DOHH2 (cell line): ENCODE results near the gene LHX3.
"Not testable (repeated sequence)": the region's sequence is repeated elsewhere in the genome, so short reads cannot be mapped to it uniquely, and the experiment has no call there.

Experiments
- H3F3A ChIP-seq: fragments of 200-600 bp; sonication (generic), shearing (Covaris generic); 2 replicates; pipeline ENCODE4 v1.6.0; 2016; ENCODE audit warnings: antibody characterized with exemption, mild to moderate bottlenecking; ENCODE audit not compliant: control insufficient read depth, insufficient read depth
- H3K27ac ChIP-seq: fragments of 200-600 bp; sonication (generic); 2 replicates; pipeline ENCODE4 v1.5.1; 2014; ENCODE audit warnings: low read depth, mild to moderate bottlenecking, low read length, moderate library complexity
- H3K27me3 ChIP-seq: fragments of 200-600 bp; sonication (generic); 2 replicates; pipeline ENCODE4 v1.6.1; 2014; ENCODE audit warnings: mild to moderate bottlenecking, low read length, mixed read lengths; ENCODE audit not compliant: control insufficient read depth
- H3K36me3 ChIP-seq: fragments of 200-600 bp; sonication (generic); 2 replicates; pipeline ENCODE4 v1.6.1; 2014; ENCODE audit warnings: mild to moderate bottlenecking, low read length, moderate library complexity, mixed read lengths; ENCODE audit not compliant: control insufficient read depth
- H3K4me1 ChIP-seq: fragments of 200-600 bp; sonication (generic); 2 replicates; pipeline ENCODE4 v1.6.1; 2014; ENCODE audit warnings: mild to moderate bottlenecking, low read length, mixed read lengths; ENCODE audit not compliant: control insufficient read depth
- H3K4me2 ChIP-seq: fragments of 200-600 bp; sonication (generic); 2 replicates; pipeline ENCODE4 v1.6.0; 2014; ENCODE audit warnings: mild to moderate bottlenecking, low read length, moderate library complexity
- H3K4me3 ChIP-seq: fragments of 200-600 bp; sonication (generic); 2 replicates; pipeline ENCODE4 v1.5.1; 2014; ENCODE audit warnings: mild to moderate bottlenecking, low read length, mixed read lengths
- H3K79me2 ChIP-seq: fragments of 200-600 bp; sonication (generic); 2 replicates; pipeline ENCODE4 v1.6.1; 2014; ENCODE audit warnings: mild to moderate bottlenecking, low read length, mixed read lengths; ENCODE audit not compliant: control insufficient read depth
- H3K9me2 ChIP-seq: fragments of 200-600 bp; sonication (generic); replicated peaks from 2 replicates; pipeline ENCODE4 v1.6.1; 2014; ENCODE audit warnings: mild to moderate bottlenecking, low read length, mixed read lengths; ENCODE audit not compliant: control insufficient read depth
- H3K9me3 ChIP-seq: fragments of 200-600 bp; sonication (generic); 2 replicates; pipeline ENCODE4 v1.6.1; 2014; ENCODE audit warnings: antibody characterized with exemption, low read length, mixed read lengths; ENCODE audit not compliant: control insufficient read depth, insufficient read depth
- H4K20me1 ChIP-seq: fragments of 200-600 bp; sonication (generic); 2 replicates; pipeline ENCODE4 v1.6.0; 2014; ENCODE audit warnings: low read depth, mild to moderate bottlenecking, antibody characterized with exemption, low read length, moderate library complexity; ENCODE audit not compliant: control insufficient read depth, insufficient read depth
- EZH2phosphoT487 ChIP-seq: fragments of 200-600 bp; sonication (generic); IDR thresholded peaks from 2 replicates; pipeline ENCODE4 v1.6.1; 2017; ENCODE audit warnings: borderline replicate concordance, mild to moderate bottlenecking, antibody characterized with exemption, low read length, moderate library complexity, mixed read lengths
- TF ChIP-seq, protein P1 (sequence below): fragments of 200-600 bp; sonication (generic); IDR thresholded peaks from one replicate; pipeline ENCODE4 v1.5.1; 2014; ENCODE audit warnings: antibody characterized with exemption, mild to moderate bottlenecking, low read depth, low read length; ENCODE audit not compliant: poor library complexity, severe bottlenecking

LHX3 gene

GRCh38 chr9:136151214-136151804 lies 53.6 kb downstream of the LHX3 start:
- Histone ChIP-seq H3K9me2 (no peaks in the 10 kb centered on the region), H3F3A (no peaks in the 10 kb centered on the region), H3K4me3 (no peak overlapping the region), H3K79me2 (no peaks in the 10 kb centered on the region), H3K36me3 (no peaks in the 10 kb centered on the region), H3K27ac (no peak overlapping the region), H3K9me3 (no peaks in the 10 kb centered on the region; the same call in 1 of the 2 replicates), H4K20me1 (no peaks in the 10 kb centered on the region), H3K4me2 (no peak overlapping the region), H3K4me1 (peaks cover 3% of the 10 kb centered on the region; the same call in 1 of the 2 replicates), H3K27me3 (no peaks in the 10 kb centered on the region)
- no peak for TF ChIP-seq EZH2phosphoT487
- TF ChIP-seq, protein P1, sequence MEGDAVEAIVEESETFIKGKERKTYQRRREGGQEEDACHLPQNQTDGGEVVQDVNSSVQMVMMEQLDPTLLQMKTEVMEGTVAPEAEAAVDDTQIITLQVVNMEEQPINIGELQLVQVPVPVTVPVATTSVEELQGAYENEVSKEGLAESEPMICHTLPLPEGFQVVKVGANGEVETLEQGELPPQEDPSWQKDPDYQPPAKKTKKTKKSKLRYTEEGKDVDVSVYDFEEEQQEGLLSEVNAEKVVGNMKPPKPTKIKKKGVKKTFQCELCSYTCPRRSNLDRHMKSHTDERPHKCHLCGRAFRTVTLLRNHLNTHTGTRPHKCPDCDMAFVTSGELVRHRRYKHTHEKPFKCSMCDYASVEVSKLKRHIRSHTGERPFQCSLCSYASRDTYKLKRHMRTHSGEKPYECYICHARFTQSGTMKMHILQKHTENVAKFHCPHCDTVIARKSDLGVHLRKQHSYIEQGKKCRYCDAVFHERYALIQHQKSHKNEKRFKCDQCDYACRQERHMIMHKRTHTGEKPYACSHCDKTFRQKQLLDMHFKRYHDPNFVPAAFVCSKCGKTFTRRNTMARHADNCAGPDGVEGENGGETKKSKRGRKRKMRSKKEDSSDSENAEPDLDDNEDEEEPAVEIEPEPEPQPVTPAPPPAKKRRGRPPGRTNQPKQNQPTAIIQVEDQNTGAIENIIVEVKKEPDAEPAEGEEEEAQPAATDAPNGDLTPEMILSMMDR: no peak

DNA sequence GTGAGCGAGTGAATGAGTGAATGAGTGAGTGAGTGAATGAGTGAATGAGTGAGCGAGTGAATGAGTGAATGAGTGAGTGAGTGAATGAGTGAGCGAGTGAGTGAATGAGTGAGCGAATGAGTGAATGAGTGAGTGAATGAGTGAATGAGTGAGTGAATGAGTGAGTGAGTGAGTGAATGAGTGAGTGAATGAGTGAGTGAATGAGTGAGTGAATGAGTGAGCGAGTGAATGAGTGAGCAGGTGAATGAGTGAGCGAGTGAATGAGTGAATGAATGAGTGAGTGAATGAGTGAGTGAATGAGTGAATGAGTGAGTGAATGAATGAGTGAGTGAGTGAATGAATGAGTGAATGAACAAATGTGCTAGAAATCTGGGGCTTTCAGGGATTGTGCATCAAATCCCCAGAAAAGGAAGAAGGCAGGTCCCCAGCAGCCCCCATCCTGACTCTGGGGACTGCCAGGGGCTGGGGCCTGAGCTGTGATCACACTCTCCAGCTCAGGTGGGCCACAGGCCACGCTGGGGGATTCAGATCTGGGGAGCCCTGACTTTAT lies 54.2 kb downstream of the LHX3 start:
- not testable (repeated sequence) for H3K36me3 ChIP-seq, H3K4me3 ChIP-seq, H3K9me3 ChIP-seq, H3K4me1 ChIP-seq, H4K20me1 ChIP-seq, H3K4me2 ChIP-seq, H3F3A ChIP-seq, H3K27ac ChIP-seq, H3K27me3 ChIP-seq, H3K9me2 ChIP-seq, H3K79me2 ChIP-seq

GRCh38 chr9:136149853-136150252 lies 55.1 kb downstream of the LHX3 start:
- H3F3A ChIP-seq: no peaks in the 10 kb centered on the region
- no peak overlapping the region for H3K27ac ChIP-seq
- no peaks in the 10 kb centered on the region for H3K27me3 ChIP-seq
- no peak for TF ChIP-seq EZH2phosphoT487
- TF ChIP-seq, protein P1: no peak
- H3K4me3 ChIP-seq: no peak overlapping the region
- no peaks in the 10 kb centered on the region for H3K9me2 ChIP-seq
- H3K9me3 ChIP-seq: no peaks in the 10 kb centered on the region; the same call in 1 of the 2 replicates
- H3K4me2 ChIP-seq: no peak overlapping the region
- no peaks in the 10 kb centered on the region for H3K79me2 ChIP-seq
- H4K20me1 ChIP-seq: no peaks in the 10 kb centered on the region
- no peaks in the 10 kb centered on the region for H3K36me3 ChIP-seq
- H3K4me1 ChIP-seq: peaks cover 3% of the 10 kb centered on the region; the same call in 1 of the 2 replicates

DNA sequence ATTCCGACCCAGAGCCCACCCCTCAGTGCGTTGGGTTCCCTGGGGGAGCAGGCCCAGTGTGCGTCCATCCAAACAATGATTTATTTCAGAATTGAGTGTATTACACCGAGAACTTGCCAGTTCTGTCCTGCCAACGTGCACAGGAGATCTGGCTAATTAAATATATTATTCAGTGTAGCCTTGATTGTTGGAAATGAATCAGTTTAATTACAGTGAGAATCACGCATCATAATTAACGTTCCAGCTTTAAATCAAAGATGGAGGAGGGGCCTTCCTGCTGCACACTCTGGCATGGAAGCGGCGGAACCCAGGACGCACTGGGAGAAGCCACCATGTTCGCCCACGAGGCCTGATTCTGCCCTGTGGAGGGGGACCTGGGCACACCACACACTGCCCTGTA lies 55.6 kb downstream of the LHX3 start:
- Histone ChIP-seq H3K36me3 (no peaks in the 10 kb centered on the region), H3K4me1 (peaks cover 3% of the 10 kb centered on the region; the same call in 1 of the 2 replicates), H3K9me2 (no peaks in the 10 kb centered on the region), H3K27me3 (no peaks in the 10 kb centered on the region), H4K20me1 (no peaks in the 10 kb centered on the region), H3K4me3 (no peak overlapping the region), H3K9me3 (no peaks in the 10 kb centered on the region; the same call in 1 of the 2 replicates), H3K27ac (no peak overlapping the region), H3K79me2 (no peaks in the 10 kb centered on the region), H3K4me2 (no peak overlapping the region), H3F3A (no peaks in the 10 kb centered on the region)
- TF ChIP-seq, protein P1: no peak
- TF ChIP-seq EZH2phosphoT487: no peak
